OCI-LY1 (cell line): ENCODE results near the gene A2ML1.

Experiments used
- CTCF ChIP-seq: fragments of 200-600 bp; sonication (generic), shearing (Covaris generic); IDR thresholded peaks from 2 replicates; pipeline ENCODE4 v1.5.1; 2017; ENCODE audit warnings: mild to moderate bottlenecking, antibody characterized with exemption, low read length, moderate library complexity, mixed read lengths
- EZH2 ChIP-seq: fragments of 200-600 bp; sonication (generic), shearing (Covaris generic); IDR thresholded peaks from 2 replicates; pipeline ENCODE4 v1.8.0; 2017; ENCODE audit warnings: borderline replicate concordance, mixed run types, mild to moderate bottlenecking, antibody characterized with exemption, low read length, moderate library complexity, mixed read lengths

- TF ChIP-seq CTCF (no peak), EZH2 (no peak)
Measured at GRCh38 chr12:8866429-8866828, 44.0 kb downstream of the A2ML1 start.
